Neural progenitor cell (in vitro differentiated cells): Measurements from ENCODE around the gene KRTAP21-1. TPM values are rescaled to one million over a fixed set of nuclear protein-coding genes. Genes with fewer than 3 reads are reported as not detected.

ENCODE experiments used
- DNase-seq: peaks from one replicate; pipeline ENCODE4 v3.0.0-alpha.2; 2016; ENCODE audit warnings: low spot score
- H2AFZ ChIP-seq: fragments of 200-600 bp; sonication (generic); replicated peaks from 2 replicates; pipeline ENCODE4 v1.6.1; 2016; ENCODE audit warnings: antibody characterized with exemption
- H3F3A ChIP-seq: fragments of 200-600 bp; sonication (generic); 2 replicates; pipeline ENCODE4 v1.6.1; 2016; ENCODE audit warnings: antibody characterized with exemption, low read depth
- H3K27ac ChIP-seq: fragments of 200-600 bp; sonication (generic); 2 replicates; pipeline ENCODE4 v1.5.1; 2016; ENCODE audit warnings: mild to moderate bottlenecking
- H3K27me3 ChIP-seq: fragments of 200-600 bp; sonication (generic); 2 replicates; pipeline ENCODE4 v1.6.1; 2016; ENCODE audit warnings: mild to moderate bottlenecking, moderate library complexity
- H3K36me3 ChIP-seq: fragments of 200-600 bp; sonication (generic); 2 replicates; pipeline ENCODE4 v1.5.1; 2016
- H3K4me1 ChIP-seq: fragments of 200-600 bp; sonication (generic); 2 replicates; pipeline ENCODE4 v1.6.1; 2016; ENCODE audit warnings: mixed run types
- H3K4me2 ChIP-seq: fragments of 200-600 bp; sonication (generic); 2 replicates; pipeline ENCODE4 v1.6.1; 2016
- H3K4me3 ChIP-seq: fragments of 200-600 bp; sonication (generic); 2 replicates; pipeline ENCODE4 v1.5.1; 2016
- H3K79me2 ChIP-seq: fragments of 200-600 bp; sonication (generic); 2 replicates; pipeline ENCODE4 v1.6.1; 2016; ENCODE audit warnings: low read depth
- H3K9ac ChIP-seq: fragments of 200-600 bp; sonication (generic); 2 replicates; pipeline ENCODE4 v1.6.1; 2016
- H3K9me3 ChIP-seq: fragments of 200-600 bp; sonication (generic); 2 replicates; pipeline ENCODE4 v1.5.1; 2016; ENCODE audit warnings: low read depth
- H4K20me1 ChIP-seq: fragments of 200-600 bp; sonication (generic); 2 replicates; pipeline ENCODE4 v1.6.1; 2016; ENCODE audit warnings: low read depth
- H3K27ac Mint-ChIP-seq: 3 replicates; pipeline ENCODE4 v1.8.0; 2021; ENCODE audit warnings: mixed read lengths
- H3K27me3 Mint-ChIP-seq: 2 replicates; pipeline ENCODE4 v1.8.0; 2022; ENCODE audit warnings: low read depth, mild to moderate bottlenecking, inconsistent platforms, moderate library complexity, mixed read lengths; ENCODE audit not compliant: insufficient read depth
- H3K36me3 Mint-ChIP-seq: 3 replicates; pipeline ENCODE4 v1.8.0; 2021; ENCODE audit warnings: mixed read lengths
- H3K4me1 Mint-ChIP-seq: 3 replicates; pipeline ENCODE4 v1.8.0; 2021; ENCODE audit warnings: mixed read lengths
- H3K4me3 Mint-ChIP-seq: 3 replicates; pipeline ENCODE4 v1.8.0; 2021; ENCODE audit warnings: mild to moderate bottlenecking, moderate library complexity, mixed read lengths
- H3K9me3 Mint-ChIP-seq: 3 replicates; pipeline ENCODE4 v1.8.0; 2020; ENCODE audit warnings: mixed read lengths
- EZH2 ChIP-seq: fragments of 200-600 bp; sonication (generic); IDR thresholded peaks from 2 replicates; pipeline ENCODE4 v1.6.1; 2017; ENCODE audit warnings: antibody characterized with exemption, mild to moderate bottlenecking, moderate library complexity
- EZH2phosphoT487 ChIP-seq: fragments of 200-600 bp; sonication (generic); IDR thresholded peaks from 2 replicates; pipeline ENCODE4 v1.6.1; 2017; ENCODE audit warnings: antibody characterized with exemption
- total RNA-seq: library from RNA; depleted of rRNA; stranded (reverse); fragments of >200 nt; gene quantifications from 2 replicates; pipeline ENCODE4 v1.2.3, GENCODE V29; 2015; ENCODE audit warnings: low replicate concordance
- TF ChIP-seq, protein P1 (sequence below): fragments of 200-600 bp; sonication (generic); IDR thresholded peaks from 2 replicates; pipeline ENCODE4 v1.5.1; 2017; ENCODE audit warnings: antibody characterized with exemption, mild to moderate bottlenecking

The KRTAP21-1 gene
- total RNA-seq, 1 donor from 2014 or later: not detected

GRCh38 chr21:30769724-30770431, 14.7 kb upstream of the KRTAP21-1 start:
- Mint-ChIP-seq H3K4me3 (no peak overlapping the region), H3K36me3 (no peaks in the 10 kb centered on the region), H3K4me1 (no peaks in the 10 kb centered on the region), H3K27me3 (no peaks in the 10 kb centered on the region), H3K27ac (no peak overlapping the region), H3K9me3 (no peaks in the 10 kb centered on the region)
- Histone ChIP-seq H3F3A (no peaks in the 10 kb centered on the region), H4K20me1 (no peaks in the 10 kb centered on the region), H3K9ac (no peak overlapping the region), H2AFZ (no peak overlapping the region), H3K4me3 (no peak overlapping the region), H3K79me2 (no peaks in the 10 kb centered on the region), H3K4me2 (no peak overlapping the region), H3K27me3 (no peaks in the 10 kb centered on the region), H3K9me3 (no peaks in the 10 kb centered on the region), H3K4me1 (no peaks in the 10 kb centered on the region), H3K27ac (no peak overlapping the region), H3K36me3 (no peaks in the 10 kb centered on the region)
- TF ChIP-seq EZH2: no peak
- TF ChIP-seq EZH2phosphoT487: no peak
- TF ChIP-seq, protein P1, sequence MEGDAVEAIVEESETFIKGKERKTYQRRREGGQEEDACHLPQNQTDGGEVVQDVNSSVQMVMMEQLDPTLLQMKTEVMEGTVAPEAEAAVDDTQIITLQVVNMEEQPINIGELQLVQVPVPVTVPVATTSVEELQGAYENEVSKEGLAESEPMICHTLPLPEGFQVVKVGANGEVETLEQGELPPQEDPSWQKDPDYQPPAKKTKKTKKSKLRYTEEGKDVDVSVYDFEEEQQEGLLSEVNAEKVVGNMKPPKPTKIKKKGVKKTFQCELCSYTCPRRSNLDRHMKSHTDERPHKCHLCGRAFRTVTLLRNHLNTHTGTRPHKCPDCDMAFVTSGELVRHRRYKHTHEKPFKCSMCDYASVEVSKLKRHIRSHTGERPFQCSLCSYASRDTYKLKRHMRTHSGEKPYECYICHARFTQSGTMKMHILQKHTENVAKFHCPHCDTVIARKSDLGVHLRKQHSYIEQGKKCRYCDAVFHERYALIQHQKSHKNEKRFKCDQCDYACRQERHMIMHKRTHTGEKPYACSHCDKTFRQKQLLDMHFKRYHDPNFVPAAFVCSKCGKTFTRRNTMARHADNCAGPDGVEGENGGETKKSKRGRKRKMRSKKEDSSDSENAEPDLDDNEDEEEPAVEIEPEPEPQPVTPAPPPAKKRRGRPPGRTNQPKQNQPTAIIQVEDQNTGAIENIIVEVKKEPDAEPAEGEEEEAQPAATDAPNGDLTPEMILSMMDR: no peak
- no peak for DNase-seq

GRCh38 chr21:30760776-30761175, 5.5 kb upstream of the KRTAP21-1 start:
- no peak overlapping the region for H3K4me3 ChIP-seq
- Mint-ChIP-seq H3K27me3 (peaks cover 2% of the 10 kb centered on the region), H3K4me1 (no peaks in the 10 kb centered on the region), H3K9me3 (no peaks in the 10 kb centered on the region), H3K4me3 (no peak overlapping the region), H3K36me3 (no peaks in the 10 kb centered on the region), H3K27ac (no peak overlapping the region)
- TF ChIP-seq EZH2 (no peak), EZH2phosphoT487 (no peak)
- TF ChIP-seq, protein P1: no peak
- no peak overlapping the region for H3K9ac ChIP-seq
- DNase-seq: no peak
- H3K4me2 ChIP-seq: no peak overlapping the region
- H3K4me1 ChIP-seq: no peaks in the 10 kb centered on the region
- no peaks in the 10 kb centered on the region for H3F3A ChIP-seq
- no peaks in the 10 kb centered on the region for H4K20me1 ChIP-seq
- no peaks in the 10 kb centered on the region for H3K27me3 ChIP-seq
- H3K27ac ChIP-seq: no peak overlapping the region
- no peak overlapping the region for H2AFZ ChIP-seq
- no peaks in the 10 kb centered on the region for H3K36me3 ChIP-seq
- no peaks in the 10 kb centered on the region for H3K79me2 ChIP-seq
- H3K9me3 ChIP-seq: no peaks in the 10 kb centered on the region

DNA sequence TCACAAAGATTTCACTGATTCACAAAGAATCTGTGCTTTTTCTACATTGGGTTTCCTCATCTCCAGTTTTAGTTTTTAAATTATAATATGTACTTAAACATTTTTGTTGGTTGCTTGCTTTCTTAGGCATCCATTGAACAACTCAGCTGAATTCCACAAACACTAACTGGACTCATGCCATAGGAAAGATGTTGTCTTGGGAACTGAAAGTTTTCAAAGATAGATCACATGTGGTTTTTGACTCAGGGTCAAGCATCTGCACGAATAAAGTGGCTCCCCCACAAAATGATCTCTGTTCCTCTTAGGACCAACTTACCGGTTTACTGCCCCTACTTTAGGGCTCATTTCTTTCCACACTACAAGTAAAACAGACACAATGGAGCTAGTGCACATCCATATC, 3.1 kb upstream of the KRTAP21-1 start:
- Mint-ChIP-seq H3K36me3 (no peaks in the 10 kb centered on the region), H3K27me3 (peaks cover 2% of the 10 kb centered on the region), H3K4me1 (no peaks in the 10 kb centered on the region), H3K4me3 (no peak overlapping the region), H3K27ac (no peak overlapping the region), H3K9me3 (no peaks in the 10 kb centered on the region)
- no peak for DNase-seq
- Histone ChIP-seq H3K27ac (no peak overlapping the region), H3K36me3 (no peaks in the 10 kb centered on the region), H2AFZ (no peak overlapping the region), H3K4me2 (no peak overlapping the region), H3K4me3 (no peak overlapping the region), H3F3A (no peaks in the 10 kb centered on the region), H4K20me1 (no peaks in the 10 kb centered on the region), H3K79me2 (no peaks in the 10 kb centered on the region), H3K4me1 (no peaks in the 10 kb centered on the region), H3K9me3 (no peaks in the 10 kb centered on the region), H3K9ac (no peak overlapping the region), H3K27me3 (no peaks in the 10 kb centered on the region)
- no peak for TF ChIP-seq EZH2phosphoT487
- TF ChIP-seq, protein P1: no peak
- TF ChIP-seq EZH2: no peak
